ENCODE measurements around the gene C1QA.

- TF ChIP-seq POLR2A (IDR thresholded peaks at IDR 0.05) (no peak), CTCF (IDR thresholded peaks at IDR 0.05) (no peak)
Measured at GRCh38 chr1:22660716-22661241, 24.4 kb downstream of the C1QA start.

All from right lobe of liver (tissue), 4 donors.